Neural cell (in vitro differentiated cells): ENCODE results near the gene SV2B.

Source experiments
- CTCF ChIP-seq: fragments of 450-650 bp; IDR thresholded peaks from 2 replicates; pipeline ENCODE4 v1.5.1; 2014; ENCODE audit warnings: antibody characterized with exemption, mild to moderate bottlenecking, moderate library complexity; ENCODE audit not compliant: poor library complexity, severe bottlenecking
- EP300 ChIP-seq: fragments of 450-650 bp; conservative IDR thresholded peaks from 2 replicates; pipeline ENCODE4 v1.6.1; 2014; ENCODE audit warnings: antibody characterized with exemption, mild to moderate bottlenecking, moderate library complexity; ENCODE audit not compliant: poor library complexity, severe bottlenecking

- TF ChIP-seq CTCF = no peak
- TF ChIP-seq EP300 = no peak
Observed at GRCh38 chr15:91101608-91101920, 1.5 kb downstream of the SV2B start.
